H1 (cell line): ENCODE results near the gene ACTG2.

Source experiments
- EZH2 ChIP-seq: fragments of 200-600 bp; sonication (generic); IDR thresholded peaks from 2 replicates; pipeline ENCODE4 v1.7.1; 2012; ENCODE audit warnings: low read depth, mild to moderate bottlenecking, moderate library complexity, low read length, inconsistent platforms; ENCODE audit not compliant: severe bottlenecking
- PHF8 ChIP-seq: fragments of 200-600 bp; sonication (generic); conservative IDR thresholded peaks from 2 replicates; pipeline ENCODE4 v1.7.1; 2012; ENCODE audit warnings: low read depth, mild to moderate bottlenecking, inconsistent platforms, low read length, moderate library complexity
- POLR2A ChIP-seq, 2 experiments: IDR thresholded peaks; 1 replicate in 1 of 2; 2 replicates in 1 of 2; pipeline ENCODE4 v1.6.1; 2011; ENCODE audit warnings: low read depth in 2 of 2, low read length in 2 of 2, mild to moderate bottlenecking in 2 of 2; ENCODE audit errors: control extremely low read depth in 1 of 2
- TF ChIP-seq, protein P1 (sequence below), 3 experiments: IDR thresholded peaks; 1 replicate in 2 of 3; 2 replicates in 1 of 3; pipeline versions ENCODE4 v1.5.1 to v1.6.1; 2011; ENCODE audit warnings: low read length in 3 of 3, mild to moderate bottlenecking in 3 of 3, inconsistent platforms in 2 of 3, low read depth in 1 of 3, moderate library complexity in 1 of 3; ENCODE audit not compliant: insufficient read depth in 1 of 3; ENCODE audit errors: control extremely low read depth in 1 of 3
- TF ChIP-seq, protein P2 (sequence below): IDR thresholded peaks from 2 replicates; pipeline ENCODE4 v1.6.1; 2012; ENCODE audit warnings: inconsistent platforms

- TF ChIP-seq PHF8 (no peak), EZH2 (no peak), POLR2A (IDR thresholded peaks at IDR 0.05; ENCODE audit: control extremely low read depth in 1 of 2, low read depth in 2 of 2, low read length in 2 of 2) (no peak)
- TF ChIP-seq, protein P1, sequence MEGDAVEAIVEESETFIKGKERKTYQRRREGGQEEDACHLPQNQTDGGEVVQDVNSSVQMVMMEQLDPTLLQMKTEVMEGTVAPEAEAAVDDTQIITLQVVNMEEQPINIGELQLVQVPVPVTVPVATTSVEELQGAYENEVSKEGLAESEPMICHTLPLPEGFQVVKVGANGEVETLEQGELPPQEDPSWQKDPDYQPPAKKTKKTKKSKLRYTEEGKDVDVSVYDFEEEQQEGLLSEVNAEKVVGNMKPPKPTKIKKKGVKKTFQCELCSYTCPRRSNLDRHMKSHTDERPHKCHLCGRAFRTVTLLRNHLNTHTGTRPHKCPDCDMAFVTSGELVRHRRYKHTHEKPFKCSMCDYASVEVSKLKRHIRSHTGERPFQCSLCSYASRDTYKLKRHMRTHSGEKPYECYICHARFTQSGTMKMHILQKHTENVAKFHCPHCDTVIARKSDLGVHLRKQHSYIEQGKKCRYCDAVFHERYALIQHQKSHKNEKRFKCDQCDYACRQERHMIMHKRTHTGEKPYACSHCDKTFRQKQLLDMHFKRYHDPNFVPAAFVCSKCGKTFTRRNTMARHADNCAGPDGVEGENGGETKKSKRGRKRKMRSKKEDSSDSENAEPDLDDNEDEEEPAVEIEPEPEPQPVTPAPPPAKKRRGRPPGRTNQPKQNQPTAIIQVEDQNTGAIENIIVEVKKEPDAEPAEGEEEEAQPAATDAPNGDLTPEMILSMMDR (IDR thresholded peaks at IDR 0.05; ENCODE audit: control extremely low read depth in 1 of 3, insufficient read depth in 1 of 3, low read depth in 1 of 3, low read length in 3 of 3): no peak
- TF ChIP-seq, protein P2, sequence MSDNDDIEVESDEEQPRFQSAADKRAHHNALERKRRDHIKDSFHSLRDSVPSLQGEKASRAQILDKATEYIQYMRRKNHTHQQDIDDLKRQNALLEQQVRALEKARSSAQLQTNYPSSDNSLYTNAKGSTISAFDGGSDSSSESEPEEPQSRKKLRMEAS: no peak
Measured at GRCh38 chr2:73969356-73969755, 76.5 kb downstream of the ACTG2 start.
